Coronary artery (tissue), 2 donors: ENCODE measurements around the gene KRT72.

ENCODE experiments used
- DNase-seq: peaks from one replicate; pipeline ENCODE4 v3.0.0-alpha.2; 2017; ENCODE audit warnings: low spot score
- H3K27ac ChIP-seq, 2 donors: fragments of 200-600 bp; sonication (generic); one replicate each; pipeline ENCODE4 v1.5.1; 2016 to 2019
- H3K4me3 ChIP-seq: fragments of 200-600 bp; sonication (generic); 2 replicates; pipeline ENCODE4 v1.5.1; 2016; ENCODE audit warnings: mild to moderate bottlenecking, moderate library complexity
- TF ChIP-seq, protein P1 (sequence below): fragments of 200-600 bp; sonication (generic); IDR thresholded peaks from one replicate; pipeline ENCODE4 v1.5.1; 2019; ENCODE audit warnings: antibody characterized with exemption

Gene KRT72

DNA sequence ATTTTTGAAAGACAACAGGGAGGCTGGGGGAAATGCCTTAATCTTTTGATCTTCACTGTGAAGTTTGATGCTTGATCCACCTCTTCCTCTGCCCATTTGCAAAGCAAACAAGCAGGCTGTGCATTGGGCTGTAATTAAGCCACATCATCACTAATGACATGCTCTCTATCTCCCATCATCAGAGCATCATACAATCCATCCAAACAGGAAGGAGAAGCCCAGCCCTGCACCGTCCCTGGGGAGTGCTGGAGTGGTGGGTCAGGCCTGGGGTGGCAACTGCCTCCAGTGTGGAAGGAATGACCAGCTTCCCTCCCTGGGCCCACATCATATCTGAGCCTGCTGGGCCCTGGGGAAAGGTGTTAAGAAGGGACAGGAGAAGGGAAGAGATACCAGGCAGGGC, 20.8 kb downstream of the KRT72 start:
- Histone ChIP-seq H3K27ac (no peak overlapping the region), H3K4me3 (no peak overlapping the region)
- TF ChIP-seq, protein P1, sequence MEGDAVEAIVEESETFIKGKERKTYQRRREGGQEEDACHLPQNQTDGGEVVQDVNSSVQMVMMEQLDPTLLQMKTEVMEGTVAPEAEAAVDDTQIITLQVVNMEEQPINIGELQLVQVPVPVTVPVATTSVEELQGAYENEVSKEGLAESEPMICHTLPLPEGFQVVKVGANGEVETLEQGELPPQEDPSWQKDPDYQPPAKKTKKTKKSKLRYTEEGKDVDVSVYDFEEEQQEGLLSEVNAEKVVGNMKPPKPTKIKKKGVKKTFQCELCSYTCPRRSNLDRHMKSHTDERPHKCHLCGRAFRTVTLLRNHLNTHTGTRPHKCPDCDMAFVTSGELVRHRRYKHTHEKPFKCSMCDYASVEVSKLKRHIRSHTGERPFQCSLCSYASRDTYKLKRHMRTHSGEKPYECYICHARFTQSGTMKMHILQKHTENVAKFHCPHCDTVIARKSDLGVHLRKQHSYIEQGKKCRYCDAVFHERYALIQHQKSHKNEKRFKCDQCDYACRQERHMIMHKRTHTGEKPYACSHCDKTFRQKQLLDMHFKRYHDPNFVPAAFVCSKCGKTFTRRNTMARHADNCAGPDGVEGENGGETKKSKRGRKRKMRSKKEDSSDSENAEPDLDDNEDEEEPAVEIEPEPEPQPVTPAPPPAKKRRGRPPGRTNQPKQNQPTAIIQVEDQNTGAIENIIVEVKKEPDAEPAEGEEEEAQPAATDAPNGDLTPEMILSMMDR = no peak
- peak; percentile 36 for DNase-seq

DNA sequence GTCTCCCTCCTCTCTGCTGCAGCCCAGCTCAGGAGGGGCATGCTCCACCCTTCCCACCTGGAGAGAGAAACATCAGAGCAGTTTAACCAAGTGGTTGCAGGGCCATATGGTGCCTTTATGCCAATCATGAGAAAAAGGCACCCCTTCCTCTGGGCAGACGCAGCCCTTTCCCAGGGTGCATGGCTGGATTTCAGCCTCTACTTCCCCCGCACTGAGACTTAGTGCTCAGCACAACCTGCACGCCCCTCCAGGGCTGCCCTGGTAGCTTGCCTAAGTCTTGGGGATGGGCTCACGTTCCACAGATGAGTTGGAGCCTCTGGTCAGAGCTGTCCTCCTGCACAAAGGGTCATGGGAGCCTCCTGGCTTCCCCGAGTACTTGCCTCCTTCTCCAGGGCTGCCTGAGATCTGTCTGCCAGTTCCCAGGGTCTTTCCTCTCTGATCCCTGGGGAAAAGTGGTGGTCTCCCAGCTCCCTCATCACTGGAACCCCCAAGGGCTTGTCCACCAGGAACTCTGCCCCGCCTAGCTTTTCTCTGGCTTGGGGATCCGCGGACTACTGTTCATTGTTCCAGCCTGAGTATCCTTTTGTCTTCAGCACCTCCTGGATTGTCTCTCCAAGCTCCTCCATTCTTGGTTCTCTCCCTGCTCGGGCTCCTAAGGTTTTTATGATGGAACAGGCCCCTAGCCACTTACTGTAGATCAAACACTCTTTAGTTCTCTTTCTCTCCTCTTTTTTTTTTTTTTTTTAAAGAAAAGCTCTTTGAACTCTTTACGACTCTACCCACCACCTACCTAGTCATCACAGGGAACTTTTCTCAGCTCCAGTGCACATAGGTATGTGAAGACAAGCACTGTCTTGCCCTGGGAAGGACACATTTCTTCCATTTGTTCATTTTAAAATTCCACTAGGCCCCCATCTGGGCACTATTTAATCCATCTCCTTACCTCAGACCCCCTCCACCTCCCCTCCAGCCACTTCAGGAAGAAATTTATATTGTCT, 21.5 kb downstream of the KRT72 start:
- Histone ChIP-seq H3K27ac (no peak overlapping the region), H3K4me3 (no peak overlapping the region)
- DNase-seq = no peak
- TF ChIP-seq, protein P1 = no peak

DNA sequence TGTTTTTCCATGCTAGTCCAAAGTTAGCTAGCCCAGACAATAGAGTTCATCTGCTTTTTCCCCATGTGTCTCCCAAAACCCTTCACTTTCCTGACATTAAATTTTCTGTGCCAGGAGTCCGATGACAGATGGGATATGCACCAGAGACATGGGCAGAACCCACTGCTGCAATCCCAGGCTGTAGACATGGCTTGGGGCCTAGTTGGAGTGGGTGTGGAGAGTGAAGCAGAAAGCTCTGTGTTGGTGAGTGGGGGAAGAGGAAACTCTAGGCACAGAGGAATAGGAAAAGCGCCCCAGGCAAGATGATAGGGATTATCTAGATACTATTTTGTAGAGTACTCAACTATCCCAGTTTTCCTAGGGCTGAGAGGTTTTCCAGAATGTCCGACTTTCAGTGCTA, 22.8 kb downstream of the KRT72 start:
- H3K4me3 ChIP-seq = no peak overlapping the region
- no peak for DNase-seq
- TF ChIP-seq, protein P1 = no peak
- H3K27ac ChIP-seq = no peak overlapping the region

DNA sequence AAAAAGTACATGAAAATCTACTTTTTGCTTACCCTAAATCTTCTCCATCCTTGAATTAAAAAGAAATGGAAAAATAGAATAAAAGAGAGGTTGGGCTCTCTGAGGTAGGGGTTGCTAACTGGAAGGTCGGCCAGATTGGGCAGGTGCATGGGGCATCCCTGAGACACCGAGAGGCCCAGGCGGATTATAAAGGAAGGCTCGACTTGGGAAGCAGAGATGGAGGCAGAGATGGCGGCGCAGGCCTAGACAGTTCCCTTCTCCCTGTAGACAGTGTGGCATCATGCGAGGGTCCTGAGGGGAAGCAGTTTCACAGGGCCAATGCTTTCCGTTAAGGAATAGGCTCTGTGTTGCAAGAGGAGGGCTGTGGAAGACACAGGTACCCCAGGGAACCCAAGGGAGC, 23.9 kb downstream of the KRT72 start:
- Histone ChIP-seq H3K4me3 (no peak overlapping the region), H3K27ac (no peak overlapping the region)
- TF ChIP-seq, protein P1 = no peak
- no peak for DNase-seq

DNA sequence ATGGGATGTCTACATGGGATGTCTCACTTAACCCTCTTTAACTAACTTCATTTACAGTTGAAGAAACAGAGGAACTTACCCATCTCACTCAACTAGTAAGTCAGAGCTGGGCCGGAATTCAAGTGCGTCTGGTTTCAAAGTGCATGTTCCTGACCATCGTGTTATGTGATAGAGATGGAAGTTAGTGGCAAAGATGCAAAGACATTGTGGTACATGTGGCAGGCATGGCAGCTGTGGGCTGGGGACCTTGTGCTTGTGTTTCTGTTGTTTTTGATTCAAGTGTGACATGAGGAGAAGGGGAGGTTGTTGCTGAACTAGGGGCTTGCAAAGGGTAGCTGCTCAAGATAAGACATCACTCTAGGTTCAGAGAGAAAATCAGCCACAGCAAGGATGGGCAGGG, 25.3 kb downstream of the KRT72 start:
- no peak for DNase-seq
- no peak overlapping the region for H3K4me3 ChIP-seq
- H3K27ac ChIP-seq = no peak overlapping the region
- TF ChIP-seq, protein P1 = no peak

DNA sequence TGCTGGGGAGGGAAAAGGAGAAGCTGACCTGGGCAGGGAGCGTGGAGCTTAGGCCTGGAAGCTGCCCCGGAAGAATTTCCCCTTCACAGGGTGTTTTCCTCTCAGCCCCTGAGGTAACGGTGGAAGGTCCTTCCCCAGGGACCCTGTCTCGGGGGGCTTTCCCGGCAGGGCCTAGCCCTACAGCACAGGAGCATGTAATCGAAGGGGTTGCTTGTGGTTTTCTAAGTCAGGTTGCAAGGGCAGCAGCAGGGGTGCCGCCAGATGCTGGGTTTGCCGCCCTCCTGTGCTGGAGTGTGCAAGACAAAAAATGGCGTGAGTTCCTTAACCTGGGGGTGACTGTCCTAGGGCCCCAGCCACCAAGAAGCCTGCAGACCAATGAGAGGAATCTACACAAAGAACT, 26.0 kb downstream of the KRT72 start:
- TF ChIP-seq, protein P1 = no peak

DNA sequence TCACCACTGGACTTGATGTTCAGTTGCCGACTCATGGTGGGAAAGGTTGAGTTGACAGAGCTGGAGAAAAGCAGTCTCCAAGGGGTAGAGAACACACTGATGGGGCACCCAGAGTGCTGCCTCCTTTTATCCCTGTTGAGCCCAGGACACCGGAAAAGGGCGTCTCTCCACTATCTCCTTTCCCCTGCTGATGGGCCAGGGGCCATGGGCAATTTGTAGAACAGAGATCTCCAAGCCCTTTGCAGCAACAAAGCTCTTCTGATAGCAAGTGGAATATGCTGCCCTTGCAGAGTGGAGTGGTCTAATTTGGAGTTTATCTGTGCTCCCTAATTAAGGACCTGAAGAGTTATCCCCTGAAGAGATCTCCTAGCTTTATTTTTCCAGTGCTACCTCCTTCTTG, 27.5 kb downstream of the KRT72 start, which contains the start of gene KRT74:
Gene KRT74, minus strand, starts transcription at position 101 of the 400 bp plus-strand sequence. Its CDS starts 66 bp downstream, at position 35.
- TF ChIP-seq, protein P1 = no peak
- Histone ChIP-seq H3K27ac (no peak within 1 kb of the TSS), H3K4me3 (no peak within 1 kb of the TSS)
- DNase-seq = no peak

More for the DNA sequence above, 26.0 kb downstream of the KRT72 start:
- DNase-seq = no peak
- Histone ChIP-seq H3K27ac (no peak overlapping the region), H3K4me3 (no peak overlapping the region)
